ENCODE results near the gene DHRS7. TPM values are rescaled to one million over a fixed set of nuclear protein-coding genes. Genes with fewer than 3 reads are reported as not detected.

The DHRS7 gene
- total and polyA plus RNA-seq, 10 of the 15 experiments (the other 5 are each of a cell fraction or from before 2014, with no cell fraction given): 55.0 to 99.8 (median 62.2) TPM

GRCh38 chr14:60212503-60213371, 47.5 kb upstream of the DHRS7 start (continued):
- no peak for TF ChIP-seq E2F8 (IDR thresholded peaks at IDR 0.05; ENCODE audit: low read depth, partially characterized antibody)
- TF ChIP-seq PML (IDR thresholded peaks at IDR 0.05; ENCODE audit: low read length): peak; percentile 80; the same call in 1 of the 2 replicates
- no peak for TF ChIP-seq SIX5 (IDR thresholded peaks at IDR 0.05; ENCODE audit: low read depth, low read length, severe bottlenecking)
- TF ChIP-seq GATAD2B (conservative IDR thresholded peaks at IDR 0.05; ENCODE audit: low read depth): peak; percentile 64
- TF ChIP-seq SUZ12 (IDR thresholded peaks at IDR 0.05; ENCODE audit: unreplicated experiment): no peak
- no peak for TF ChIP-seq MYB (IDR thresholded peaks at IDR 0.05; ENCODE audit: borderline replicate concordance, low read depth, low read length)
- no peak for TF ChIP-seq TARDBP (IDR thresholded peaks at IDR 0.05; ENCODE audit: borderline replicate concordance)
- TF ChIP-seq BRCA1 (IDR thresholded peaks at IDR 0.05; ENCODE audit: low read depth, low read length): no peak
- no peak for TF ChIP-seq CEBPZ (IDR thresholded peaks at IDR 0.05; ENCODE audit: low read depth, low read length)
- peak; percentile 28; the same call in 1 of the 2 replicates for TF ChIP-seq POLR2AphosphoS2 (IDR thresholded peaks at IDR 0.05; ENCODE audit: low read depth, low read length)
- TF ChIP-seq SREBF1 (IDR thresholded peaks at IDR 0.05; ENCODE audit: low read length): peak; percentile 92
- peak; percentile 97 for TF ChIP-seq NR2F1 (conservative IDR thresholded peaks at IDR 0.05)
- TF ChIP-seq HDGF (IDR thresholded peaks at IDR 0.05): no peak
- peak; percentile 80 for TF ChIP-seq CREB1 (IDR thresholded peaks at IDR 0.05; ENCODE audit: low read depth)
- no peak for TF ChIP-seq ZBTB33 (IDR thresholded peaks at IDR 0.05)
- TF ChIP-seq IRF4 (IDR thresholded peaks at IDR 0.05; ENCODE audit: low read depth, low read length): 0 out of 2 replicates have a peak, but pooled peaks have one; percentile 29
- peak; percentile 35; the same call in 1 of the 2 replicates for TF ChIP-seq MLLT1 (IDR thresholded peaks at IDR 0.05)
- peak; percentile 99 for TF ChIP-seq ATF7 (IDR thresholded peaks at IDR 0.05; ENCODE audit: low read depth)
- TF ChIP-seq POLR2A (IDR thresholded peaks at IDR 0.05; ENCODE audit: low read depth, low read length): no peak; the same call in 1 of the 2 replicates
- peak; percentile 53; the same call in 1 of the 2 replicates for TF ChIP-seq MTA3 (IDR thresholded peaks at IDR 0.05; ENCODE audit: borderline replicate concordance, low read length)
- 0 out of 2 replicates have a peak, but pooled peaks have one; percentile 65 for TF ChIP-seq STAT1 (conservative IDR thresholded peaks at IDR 0.05)

All from GM12878 (cell line).